Measurements from ENCODE around the gene DHFR.

Gene DHFR

DNA sequence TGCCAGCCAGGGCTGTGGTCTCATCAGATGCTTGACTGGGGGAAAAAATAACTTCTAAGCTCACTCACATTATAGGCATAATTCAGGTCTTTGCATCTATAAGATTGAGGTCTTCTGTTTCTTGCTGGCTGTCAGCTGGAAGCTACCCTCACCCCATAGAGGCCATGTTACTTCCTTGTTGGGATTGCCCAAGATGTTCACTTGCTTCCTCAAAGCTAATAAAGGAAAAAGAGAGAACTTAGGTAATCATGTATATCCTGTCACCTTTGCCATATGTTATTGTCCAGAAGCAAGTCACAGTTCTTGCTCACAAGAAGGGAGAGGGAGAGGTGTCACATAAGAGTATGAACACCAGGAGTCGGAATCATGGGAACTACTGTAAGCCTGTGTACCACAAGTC, 46.1 kb downstream of the DHFR start:
- H3K27ac ChIP-seq, result no peak overlapping the region
- H3K9me3 ChIP-seq, result peaks cover 5% of the 10 kb centered on the region; the same call in 1 of the 2 replicates
- H3K4me2 ChIP-seq, result no peak overlapping the region
- H3K9ac ChIP-seq, result no peak overlapping the region
- H3K27me3 ChIP-seq, result no peaks in the 10 kb centered on the region
- H3K4me1 ChIP-seq, result no peaks in the 10 kb centered on the region
- no peaks in the 10 kb centered on the region for H4K20me1 ChIP-seq
- no peak for TF ChIP-seq Cebpa-rat (IDR thresholded peaks at IDR 0.05)
- H3K4me3 ChIP-seq, result no peak overlapping the region
- H3K36me3 ChIP-seq, result peaks cover 5% of the 10 kb centered on the region; the same call in 1 of the 2 replicates

DNA sequence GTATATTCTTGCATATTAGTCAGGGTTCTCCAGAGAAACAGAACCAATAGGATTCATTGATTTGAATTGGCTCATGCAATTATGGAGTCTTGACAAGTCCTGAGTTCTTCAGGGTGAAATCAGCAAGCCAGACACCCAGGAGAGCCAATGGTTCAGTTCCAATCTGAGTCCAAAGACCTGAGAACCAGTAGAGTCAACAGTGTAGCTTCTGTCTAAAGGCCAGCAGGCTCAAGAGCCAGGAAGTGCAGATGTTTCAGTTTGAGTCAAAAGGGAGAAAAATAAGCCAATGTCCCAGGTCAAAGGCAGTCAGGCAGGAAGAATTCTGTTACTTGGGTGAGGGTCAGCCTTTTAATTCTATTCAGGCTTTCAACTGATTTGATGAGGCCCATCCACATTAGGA, 47.0 kb downstream of the DHFR start:
- H3K27ac ChIP-seq, result no peak overlapping the region
- no peak overlapping the region for H3K4me2 ChIP-seq
- no peaks in the 10 kb centered on the region for H3K4me1 ChIP-seq
- no peaks in the 10 kb centered on the region for H4K20me1 ChIP-seq
- TF ChIP-seq Cebpa-rat (IDR thresholded peaks at IDR 0.05), result no peak
- peaks cover 5% of the 10 kb centered on the region; the same call in 1 of the 2 replicates for H3K36me3 ChIP-seq
- no peak overlapping the region for H3K4me3 ChIP-seq
- peaks cover 5% of the 10 kb centered on the region; the same call in 1 of the 2 replicates for H3K9me3 ChIP-seq
- H3K27me3 ChIP-seq, result no peaks in the 10 kb centered on the region
- H3K9ac ChIP-seq, result no peak overlapping the region

DNA sequence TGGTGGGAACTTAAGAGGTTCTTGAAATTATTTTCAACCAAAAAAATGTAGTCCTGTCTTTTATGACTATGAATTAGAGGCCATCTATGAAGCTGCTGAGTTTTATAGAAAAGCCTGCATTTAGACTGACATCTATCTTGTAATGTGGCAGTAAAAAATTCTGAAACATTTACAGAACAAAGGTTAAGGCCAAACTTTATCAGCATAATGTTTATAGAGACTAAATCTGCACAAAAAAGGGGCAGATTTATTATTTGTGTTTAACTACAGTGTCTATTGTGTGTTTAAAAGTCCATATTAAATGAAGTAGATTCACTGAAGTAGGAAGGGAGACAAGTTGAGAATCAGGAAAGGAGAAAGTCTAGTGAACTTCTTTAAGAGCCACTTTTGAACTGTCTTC, 47.4 kb downstream of the DHFR start:
- peaks cover 5% of the 10 kb centered on the region; the same call in 1 of the 2 replicates for H3K9me3 ChIP-seq
- no peak overlapping the region for H3K4me3 ChIP-seq
- H3K27ac ChIP-seq, result no peak overlapping the region
- TF ChIP-seq Cebpa-rat (IDR thresholded peaks at IDR 0.05), result no peak
- no peak overlapping the region for H3K4me2 ChIP-seq
- no peaks in the 10 kb centered on the region for H3K27me3 ChIP-seq
- peaks cover 5% of the 10 kb centered on the region; the same call in 1 of the 2 replicates for H3K36me3 ChIP-seq
- no peak overlapping the region for H3K9ac ChIP-seq
- no peaks in the 10 kb centered on the region for H4K20me1 ChIP-seq
- H3K4me1 ChIP-seq, result no peaks in the 10 kb centered on the region

DNA sequence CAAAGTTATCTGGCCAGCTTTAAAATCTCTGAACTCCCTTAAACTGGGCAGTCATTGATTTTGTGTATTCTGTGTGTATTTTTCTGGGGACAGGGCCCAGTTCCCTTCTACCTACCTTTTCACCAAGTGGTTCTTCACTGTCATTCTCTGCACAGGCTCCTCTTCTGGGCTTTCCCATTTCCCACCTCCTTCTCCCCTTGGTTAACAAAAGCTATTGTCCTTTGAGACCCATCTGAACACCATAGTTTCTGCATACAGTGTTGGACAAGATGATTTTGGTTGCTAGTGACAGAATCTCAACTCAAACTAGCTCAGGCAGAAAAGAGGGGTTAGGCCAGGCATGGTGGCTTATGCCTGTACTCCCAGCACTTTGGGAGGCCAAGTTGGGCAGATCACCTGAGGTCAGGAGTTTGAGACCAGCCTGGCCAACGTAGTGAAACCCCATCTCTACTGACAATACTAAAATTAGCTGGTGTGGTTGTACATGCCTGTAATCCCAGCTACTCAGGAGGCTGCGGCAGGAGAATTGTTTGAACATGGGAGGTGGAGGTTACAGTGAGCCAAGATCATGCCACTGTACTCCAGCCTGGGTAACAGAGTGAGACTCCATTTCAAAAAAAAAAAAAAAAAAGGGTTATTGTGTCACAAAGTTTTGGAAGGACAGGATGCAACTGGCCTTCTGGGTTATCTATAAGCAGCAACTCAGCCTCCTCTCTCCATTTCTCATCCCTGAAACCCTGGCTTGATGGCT, 53.7 kb downstream of the DHFR start:
- no peaks in the 10 kb centered on the region for H3K4me1 ChIP-seq
- TF ChIP-seq Cebpa-rat (IDR thresholded peaks at IDR 0.05), result no peak
- H4K20me1 ChIP-seq, result no peaks in the 10 kb centered on the region

DNA sequence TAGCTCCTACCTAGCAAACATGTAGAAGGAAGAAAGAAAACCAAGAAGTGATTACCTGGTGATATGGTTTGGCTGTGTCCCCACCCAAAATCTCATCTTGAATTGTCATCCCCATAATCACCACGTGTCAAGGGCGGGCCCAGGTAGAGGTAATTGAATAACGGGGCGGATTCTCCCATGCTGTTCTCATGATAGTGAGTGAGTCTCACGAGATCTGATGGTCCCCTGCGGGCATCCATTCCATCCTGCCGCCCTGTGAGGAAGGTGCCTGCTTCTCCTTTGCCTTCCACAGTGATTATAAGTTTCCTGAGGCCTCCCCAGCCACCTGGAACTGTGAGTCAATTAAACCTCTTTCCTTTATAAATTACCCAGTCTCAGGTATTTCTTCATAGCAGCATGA, 57.3 kb downstream of the DHFR start:
- H3K9ac ChIP-seq, result no peak overlapping the region
- H3K4me3 ChIP-seq, result no peak overlapping the region
- no peaks in the 10 kb centered on the region for H3K9me3 ChIP-seq
- no peaks in the 10 kb centered on the region for H3K4me1 ChIP-seq
- H3K27ac ChIP-seq, result no peak overlapping the region
- no peak overlapping the region for H3K4me2 ChIP-seq
- no peak for TF ChIP-seq Cebpa-rat (IDR thresholded peaks at IDR 0.05)
- H3K36me3 ChIP-seq, result no peaks in the 10 kb centered on the region
- H3K27me3 ChIP-seq, result no peaks in the 10 kb centered on the region
- H4K20me1 ChIP-seq, result no peaks in the 10 kb centered on the region

More for the DNA sequence above, 53.7 kb downstream of the DHFR start:
- no peaks in the 10 kb centered on the region for H3K27me3 ChIP-seq
- H3K4me3 ChIP-seq, result no peak overlapping the region
- no peaks in the 10 kb centered on the region for H3K9me3 ChIP-seq
- H3K9ac ChIP-seq, result no peak overlapping the region
- H3K27ac ChIP-seq, result no peak overlapping the region
- no peak overlapping the region for H3K4me2 ChIP-seq
- no peaks in the 10 kb centered on the region for H3K36me3 ChIP-seq

DNA sequence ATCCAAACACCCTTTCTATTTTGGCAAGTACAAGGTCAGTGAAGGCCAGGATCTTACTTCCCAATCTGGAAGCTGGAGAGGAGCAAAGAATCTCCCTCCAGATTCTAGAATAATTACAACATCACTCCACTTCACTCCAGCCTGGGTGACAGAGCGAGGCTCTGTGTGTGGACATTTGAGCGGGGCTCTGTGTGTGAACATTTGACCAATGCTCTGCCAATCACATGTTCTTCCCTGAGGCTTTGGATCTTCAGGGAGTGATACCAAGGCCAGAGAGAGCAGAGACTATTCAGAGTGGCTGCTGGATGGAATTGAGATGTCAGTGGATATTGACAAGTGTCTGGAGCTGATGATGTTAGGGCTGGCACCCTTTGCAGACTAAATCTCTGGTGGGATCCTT, 60.0 kb downstream of the DHFR start:
- no peaks in the 10 kb centered on the region for H3K27me3 ChIP-seq
- H3K4me1 ChIP-seq, result no peaks in the 10 kb centered on the region
- H3K4me3 ChIP-seq, result no peak overlapping the region
- no peak overlapping the region for H3K4me2 ChIP-seq
- TF ChIP-seq Cebpa-rat (IDR thresholded peaks at IDR 0.05), result no peak
- no peaks in the 10 kb centered on the region for H3K36me3 ChIP-seq
- no peaks in the 10 kb centered on the region for H4K20me1 ChIP-seq
- H3K9ac ChIP-seq, result no peak overlapping the region
- no peaks in the 10 kb centered on the region for H3K9me3 ChIP-seq
- no peak overlapping the region for H3K27ac ChIP-seq

DNA sequence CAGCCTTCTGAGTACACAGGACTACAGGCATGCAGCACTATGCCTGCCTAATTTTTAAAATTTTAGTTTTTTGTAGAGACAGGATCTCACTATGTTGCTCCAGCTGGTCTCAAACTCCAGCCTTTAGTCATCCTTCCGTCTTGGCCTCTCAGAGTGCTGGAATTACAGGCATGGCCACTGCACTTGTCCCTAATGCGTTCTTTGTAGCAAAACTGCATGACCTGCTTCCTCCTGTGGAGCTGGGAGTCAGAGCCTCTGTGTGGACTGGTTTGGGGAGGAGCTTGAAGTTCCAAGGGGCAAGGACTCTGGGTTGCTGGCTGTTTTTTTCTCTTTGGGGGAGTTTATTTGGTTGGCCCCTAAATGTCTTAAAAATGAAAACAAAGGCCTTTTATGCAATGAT, 62.0 kb downstream of the DHFR start:
- no peaks in the 10 kb centered on the region for H4K20me1 ChIP-seq

DNA sequence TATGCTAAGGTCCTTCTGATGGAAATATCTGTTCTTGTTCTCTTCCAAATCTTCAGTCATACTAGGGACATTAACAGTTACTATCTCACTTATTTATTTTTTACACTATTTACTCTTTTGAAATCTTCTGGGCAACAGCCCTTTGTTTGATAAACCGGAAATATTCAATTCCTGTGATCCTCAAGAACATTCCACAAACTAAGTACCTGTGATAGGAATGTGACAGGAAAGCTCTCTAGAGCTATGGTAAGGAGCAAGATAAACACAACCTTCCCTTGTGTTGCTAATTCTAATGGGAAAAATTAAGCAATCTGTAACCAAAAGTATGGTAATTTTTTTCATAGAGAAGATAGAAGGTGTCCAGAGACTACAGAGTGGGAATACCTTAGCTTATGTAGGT, 62.7 kb downstream of the DHFR start:
- H3K9ac ChIP-seq, result no peak overlapping the region
- no peak for TF ChIP-seq Cebpa-rat (IDR thresholded peaks at IDR 0.05)
- no peaks in the 10 kb centered on the region for H3K4me1 ChIP-seq
- no peak overlapping the region for H3K4me2 ChIP-seq
- H3K36me3 ChIP-seq, result no peaks in the 10 kb centered on the region
- H4K20me1 ChIP-seq, result no peaks in the 10 kb centered on the region
- H3K9me3 ChIP-seq, result no peaks in the 10 kb centered on the region
- H3K27ac ChIP-seq, result no peak overlapping the region
- H3K27me3 ChIP-seq, result no peaks in the 10 kb centered on the region
- H3K4me3 ChIP-seq, result no peak overlapping the region

More for the DNA sequence above, 62.0 kb downstream of the DHFR start:
- H3K4me1 ChIP-seq, result no peaks in the 10 kb centered on the region
- TF ChIP-seq Cebpa-rat (IDR thresholded peaks at IDR 0.05), result no peak
- H3K27ac ChIP-seq, result no peak overlapping the region
- no peak overlapping the region for H3K4me3 ChIP-seq
- H3K9me3 ChIP-seq, result no peaks in the 10 kb centered on the region
- H3K36me3 ChIP-seq, result no peaks in the 10 kb centered on the region
- H3K4me2 ChIP-seq, result no peak overlapping the region
- H3K27me3 ChIP-seq, result no peaks in the 10 kb centered on the region
- H3K9ac ChIP-seq, result no peak overlapping the region

DNA sequence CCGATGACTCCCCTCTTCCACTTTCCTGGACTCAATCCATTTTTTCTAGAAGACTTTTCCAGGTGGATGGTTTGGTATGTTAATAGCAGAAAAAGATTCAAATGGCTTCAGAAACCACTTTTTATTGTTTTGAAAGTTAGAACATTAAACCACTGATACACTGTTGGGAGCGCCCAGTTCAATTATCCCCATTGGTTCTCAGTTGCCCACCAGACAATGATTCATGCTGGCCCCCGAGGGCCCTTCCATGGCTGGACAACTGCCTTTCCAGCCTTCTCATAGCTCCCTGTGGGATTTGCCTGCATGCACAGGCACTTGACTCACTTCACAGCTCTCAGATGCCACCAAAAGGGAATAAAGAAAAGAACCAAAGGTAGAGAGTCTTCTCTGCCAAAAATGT, 63.4 kb downstream of the DHFR start:
- no peak overlapping the region for H3K9ac ChIP-seq
- no peak overlapping the region for H3K4me2 ChIP-seq
- TF ChIP-seq Cebpa-rat (IDR thresholded peaks at IDR 0.05), result no peak
- no peaks in the 10 kb centered on the region for H3K27me3 ChIP-seq
- no peaks in the 10 kb centered on the region for H4K20me1 ChIP-seq
- H3K9me3 ChIP-seq, result no peaks in the 10 kb centered on the region
- H3K36me3 ChIP-seq, result no peaks in the 10 kb centered on the region
- no peak overlapping the region for H3K4me3 ChIP-seq
- no peak overlapping the region for H3K27ac ChIP-seq
- no peaks in the 10 kb centered on the region for H3K4me1 ChIP-seq

DNA sequence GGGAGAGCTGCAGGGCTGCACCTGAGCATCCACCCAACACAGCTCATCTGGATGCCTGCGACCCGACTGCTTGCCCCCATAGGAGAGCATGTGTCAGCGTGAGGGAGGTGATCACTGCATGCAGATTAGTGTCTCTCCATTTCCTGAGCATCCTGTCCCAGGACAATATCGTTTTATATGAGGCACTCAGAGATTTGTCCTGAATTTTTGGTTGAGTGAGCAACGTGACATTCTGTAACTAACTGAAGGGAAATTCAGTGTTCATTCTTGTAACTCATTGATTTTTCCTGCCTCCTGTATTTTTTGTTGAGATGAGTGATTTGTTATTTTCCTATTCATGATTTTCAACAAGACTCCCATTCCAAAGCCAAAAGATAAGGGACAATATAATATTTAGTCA, 64.0 kb downstream of the DHFR start:
- H3K9ac ChIP-seq, result no peak overlapping the region
- no peak overlapping the region for H3K27ac ChIP-seq
- no peaks in the 10 kb centered on the region for H3K4me1 ChIP-seq
- H3K4me3 ChIP-seq, result no peak overlapping the region
- H3K4me2 ChIP-seq, result no peak overlapping the region
- no peaks in the 10 kb centered on the region for H3K27me3 ChIP-seq
- no peak for TF ChIP-seq Cebpa-rat (IDR thresholded peaks at IDR 0.05)
- no peaks in the 10 kb centered on the region for H3K9me3 ChIP-seq
- H4K20me1 ChIP-seq, result no peaks in the 10 kb centered on the region
- no peaks in the 10 kb centered on the region for H3K36me3 ChIP-seq

Data from BLaER1 (cell line).